ENCODE measurements around the gene HAUS8. TPM values are rescaled to one million over a fixed set of nuclear protein-coding genes. Genes with fewer than 3 reads are reported as not detected.

The HAUS8 gene
- total and polyA plus RNA-seq, 2 experiments from 2014 or later, result 2.8 to 5.5 TPM

DNA sequence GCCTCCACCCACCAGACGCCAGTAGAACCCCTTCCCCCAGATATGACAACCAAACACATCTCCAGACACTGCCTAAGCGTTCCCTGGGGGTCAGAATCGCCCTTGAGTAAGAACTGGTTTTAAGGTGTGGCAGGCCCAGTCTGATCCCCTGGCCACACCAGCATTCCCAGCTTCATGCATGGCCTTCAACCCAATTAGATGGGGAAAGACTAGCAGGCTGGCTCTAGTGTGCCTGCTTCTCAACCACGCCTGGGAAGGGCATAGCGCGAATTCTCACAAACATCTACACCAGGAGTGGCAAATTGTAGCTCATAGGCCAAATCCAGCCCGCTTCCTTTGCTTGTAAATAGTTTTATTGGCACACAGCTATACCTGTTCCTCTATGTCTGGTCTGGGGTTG is 13.6 kb downstream of the HAUS8 start:
- no peaks in the 10 kb centered on the region for H3K9me2 ChIP-seq (replicated peaks; ENCODE audit: insufficient read depth)
- H3K79me2 ChIP-seq, result peaks cover 5% of the 10 kb centered on the region
- TF ChIP-seq EZH2 (IDR thresholded peaks at IDR 0.05; ENCODE audit: borderline replicate concordance), result no peak
- no peak for TF ChIP-seq EZH2phosphoT487 (IDR thresholded peaks at IDR 0.05; ENCODE audit: low read depth, severe bottlenecking, unreplicated experiment)
- TF ChIP-seq, protein P1, sequence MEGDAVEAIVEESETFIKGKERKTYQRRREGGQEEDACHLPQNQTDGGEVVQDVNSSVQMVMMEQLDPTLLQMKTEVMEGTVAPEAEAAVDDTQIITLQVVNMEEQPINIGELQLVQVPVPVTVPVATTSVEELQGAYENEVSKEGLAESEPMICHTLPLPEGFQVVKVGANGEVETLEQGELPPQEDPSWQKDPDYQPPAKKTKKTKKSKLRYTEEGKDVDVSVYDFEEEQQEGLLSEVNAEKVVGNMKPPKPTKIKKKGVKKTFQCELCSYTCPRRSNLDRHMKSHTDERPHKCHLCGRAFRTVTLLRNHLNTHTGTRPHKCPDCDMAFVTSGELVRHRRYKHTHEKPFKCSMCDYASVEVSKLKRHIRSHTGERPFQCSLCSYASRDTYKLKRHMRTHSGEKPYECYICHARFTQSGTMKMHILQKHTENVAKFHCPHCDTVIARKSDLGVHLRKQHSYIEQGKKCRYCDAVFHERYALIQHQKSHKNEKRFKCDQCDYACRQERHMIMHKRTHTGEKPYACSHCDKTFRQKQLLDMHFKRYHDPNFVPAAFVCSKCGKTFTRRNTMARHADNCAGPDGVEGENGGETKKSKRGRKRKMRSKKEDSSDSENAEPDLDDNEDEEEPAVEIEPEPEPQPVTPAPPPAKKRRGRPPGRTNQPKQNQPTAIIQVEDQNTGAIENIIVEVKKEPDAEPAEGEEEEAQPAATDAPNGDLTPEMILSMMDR (IDR thresholded peaks at IDR 0.05; ENCODE audit: poor library complexity), result no peak
- no peaks in the 10 kb centered on the region for H3K36me3 ChIP-seq (replicated peaks; ENCODE audit: insufficient read depth, low read depth)
- H3K4me3 ChIP-seq, result no peak overlapping the region
- no peak overlapping the region for H3K4me2 ChIP-seq
- H2AFZ ChIP-seq, result no peak overlapping the region
- WGBS (ENCODE audit: low lambda C conversion rate, missing lambda C conversion rate), result 98% methylated on average over 7 of the region's 7 CpGs
- H3K27ac ChIP-seq, result no peak overlapping the region
- H3K27me3 ChIP-seq, result no peaks in the 10 kb centered on the region
- no peak for DNase-seq (ENCODE audit: low spot score)
- no peaks in the 10 kb centered on the region for H4K20me1 ChIP-seq (ENCODE audit: insufficient read depth, poor library complexity, severe bottlenecking)
- no peaks in the 10 kb centered on the region for H3K4me1 ChIP-seq (ENCODE audit: insufficient read depth)
- H3K9me3 ChIP-seq (ENCODE audit: low read depth), result no peaks in the 10 kb centered on the region

DNA sequence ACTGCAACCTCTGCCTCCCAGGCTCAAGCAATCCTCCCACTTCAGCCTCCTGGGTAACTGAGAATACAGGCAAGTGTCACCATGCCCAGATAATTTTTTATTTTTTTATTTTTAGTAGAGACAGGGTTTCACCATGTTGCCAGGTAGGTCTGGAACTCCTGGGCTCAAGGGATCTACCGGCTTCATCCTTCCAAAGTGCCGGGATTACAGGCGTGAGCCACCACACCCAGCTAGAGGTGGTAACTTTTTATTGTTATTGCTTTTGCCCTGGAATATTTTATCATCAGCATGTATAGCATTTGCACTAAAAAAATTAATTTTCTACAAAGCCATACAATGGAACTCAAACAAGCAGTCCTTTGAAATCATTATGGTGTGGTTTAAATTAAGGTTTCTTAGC is 14.0 kb downstream of the HAUS8 start:
- no peaks in the 10 kb centered on the region for H3K9me2 ChIP-seq (replicated peaks; ENCODE audit: insufficient read depth)
- H3K4me2 ChIP-seq, result no peak overlapping the region
- no peaks in the 10 kb centered on the region for H4K20me1 ChIP-seq (ENCODE audit: insufficient read depth, poor library complexity, severe bottlenecking)
- no peaks in the 10 kb centered on the region for H3K36me3 ChIP-seq (replicated peaks; ENCODE audit: insufficient read depth, low read depth)
- WGBS (ENCODE audit: low lambda C conversion rate, missing lambda C conversion rate), result 99% methylated on average over 3 of the region's 3 CpGs
- H2AFZ ChIP-seq, result no peak overlapping the region
- no peak overlapping the region for H3K4me3 ChIP-seq
- no peak overlapping the region for H3K27ac ChIP-seq
- peaks cover 5% of the 10 kb centered on the region for H3K79me2 ChIP-seq
- no peaks in the 10 kb centered on the region for H3K4me1 ChIP-seq (ENCODE audit: insufficient read depth)
- TF ChIP-seq EZH2 (IDR thresholded peaks at IDR 0.05; ENCODE audit: borderline replicate concordance) (no peak), EZH2phosphoT487 (IDR thresholded peaks at IDR 0.05; ENCODE audit: low read depth, severe bottlenecking, unreplicated experiment) (no peak)
- TF ChIP-seq, protein P1 (IDR thresholded peaks at IDR 0.05; ENCODE audit: poor library complexity), result no peak
- no peak for DNase-seq (ENCODE audit: low spot score)
- no peaks in the 10 kb centered on the region for H3K9me3 ChIP-seq (ENCODE audit: low read depth)
- no peaks in the 10 kb centered on the region for H3K27me3 ChIP-seq

DNA sequence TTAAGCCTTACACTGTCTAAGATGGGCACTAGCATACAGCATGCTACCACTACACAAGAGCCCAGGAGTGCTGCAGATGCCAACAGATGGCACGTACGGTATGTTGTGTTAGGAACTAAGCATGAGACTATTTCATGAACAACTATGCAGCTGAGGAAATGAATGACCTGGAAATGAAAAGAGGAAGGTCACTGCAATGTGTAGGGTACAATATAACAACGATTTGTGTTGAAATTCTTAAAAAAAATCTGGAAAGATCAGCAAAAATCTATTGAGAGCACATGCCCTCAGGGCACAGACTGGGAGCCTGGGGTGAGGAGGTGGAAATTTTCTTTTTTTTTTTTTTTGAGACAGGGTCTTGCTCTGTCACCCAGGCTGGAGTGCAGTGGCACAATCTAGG is 14.4 kb downstream of the HAUS8 start:
- TF ChIP-seq EZH2phosphoT487 (IDR thresholded peaks at IDR 0.05; ENCODE audit: low read depth, severe bottlenecking, unreplicated experiment), result no peak
- TF ChIP-seq, protein P1 (IDR thresholded peaks at IDR 0.05; ENCODE audit: poor library complexity), result no peak
- no peak for TF ChIP-seq EZH2 (IDR thresholded peaks at IDR 0.05; ENCODE audit: borderline replicate concordance)
- Histone ChIP-seq H3K79me2 (peaks cover 5% of the 10 kb centered on the region), H3K27me3 (no peaks in the 10 kb centered on the region), H3K9me2 (replicated peaks; ENCODE audit: insufficient read depth) (no peaks in the 10 kb centered on the region), H2AFZ (no peak overlapping the region), H3K4me1 (ENCODE audit: insufficient read depth) (no peaks in the 10 kb centered on the region), H4K20me1 (ENCODE audit: insufficient read depth, poor library complexity, severe bottlenecking) (no peaks in the 10 kb centered on the region), H3K4me3 (no peak overlapping the region), H3K27ac (no peak overlapping the region), H3K36me3 (replicated peaks; ENCODE audit: insufficient read depth, low read depth) (no peaks in the 10 kb centered on the region), H3K9me3 (ENCODE audit: low read depth) (no peaks in the 10 kb centered on the region), H3K4me2 (no peak overlapping the region)
- no peak for DNase-seq (ENCODE audit: low spot score)
- 97% methylated on average over 3 of the region's 3 CpGs for WGBS (ENCODE audit: low lambda C conversion rate, missing lambda C conversion rate)

DNA sequence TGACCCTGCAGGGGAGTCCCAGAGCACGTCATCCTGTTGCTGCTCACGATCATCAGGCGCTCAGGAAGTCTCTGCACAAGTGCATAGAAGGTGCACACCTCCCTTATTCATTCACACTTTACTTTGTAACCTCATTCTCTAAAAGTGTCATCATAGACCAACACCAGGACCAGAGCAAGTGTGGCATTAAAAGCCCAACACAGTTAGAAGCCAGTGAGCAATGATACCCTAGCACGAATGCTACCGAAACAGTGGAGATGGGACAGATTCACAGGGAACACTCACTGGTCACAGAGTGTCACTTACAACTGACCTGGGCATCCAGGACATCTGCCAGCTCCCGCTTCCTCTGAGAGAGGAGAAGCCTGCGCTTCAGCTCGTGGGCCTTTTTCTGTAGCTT is 17.0 kb downstream of the HAUS8 start:
- Histone ChIP-seq H3K27me3 (no peaks in the 10 kb centered on the region), H3K4me1 (ENCODE audit: insufficient read depth) (no peaks in the 10 kb centered on the region), H2AFZ (no peak overlapping the region), H3K27ac (no peak overlapping the region), H4K20me1 (ENCODE audit: insufficient read depth, poor library complexity, severe bottlenecking) (no peaks in the 10 kb centered on the region), H3K9me2 (replicated peaks; ENCODE audit: insufficient read depth) (no peaks in the 10 kb centered on the region), H3K4me3 (no peak overlapping the region), H3K36me3 (replicated peaks; ENCODE audit: insufficient read depth, low read depth) (no peaks in the 10 kb centered on the region), H3K79me2 (no peaks in the 10 kb centered on the region), H3K4me2 (no peak overlapping the region), H3K9me3 (ENCODE audit: low read depth) (no peaks in the 10 kb centered on the region)
- TF ChIP-seq EZH2phosphoT487 (IDR thresholded peaks at IDR 0.05; ENCODE audit: low read depth, severe bottlenecking, unreplicated experiment), result no peak
- TF ChIP-seq, protein P1 (IDR thresholded peaks at IDR 0.05; ENCODE audit: poor library complexity), result no peak
- TF ChIP-seq EZH2 (IDR thresholded peaks at IDR 0.05; ENCODE audit: borderline replicate concordance), result no peak
- 96% methylated on average over 8 of the region's 8 CpGs for WGBS (ENCODE audit: low lambda C conversion rate, missing lambda C conversion rate)
- DNase-seq (ENCODE audit: low spot score), result no peak

Data from hepatocyte (in vitro differentiated cells).